ENCODE measurements around the gene STARD13.

The STARD13 gene

GRCh38 chr13:33277037-33277740, 8.4 kb downstream of the STARD13 start:
- no peak overlapping the region for H3K4me3 ChIP-seq (ENCODE audit: low read length in 2 of 2)
- no peaks in the 10 kb centered on the region for H3K36me3 ChIP-seq (ENCODE audit: control insufficient read depth in 2 of 2, insufficient read depth in 2 of 2, low read length in 2 of 2)
- no peaks in the 10 kb centered on the region for H3K9me3 ChIP-seq (ENCODE audit: control insufficient read depth in 2 of 2, low read length in 2 of 2)
- no peaks in the 10 kb centered on the region for H3K27me3 ChIP-seq (ENCODE audit: control insufficient read depth in 1 of 2, insufficient read depth in 2 of 2, low read length in 2 of 2)
- no peak overlapping the region for H3K9ac ChIP-seq (ENCODE audit: low read length in 2 of 2)
- H3K27ac ChIP-seq (ENCODE audit: low read length): peak overlapping the region; percentile 13
- H3K4me1 ChIP-seq (ENCODE audit: control insufficient read depth, insufficient read depth, low read length): peaks cover 19% of the 10 kb centered on the region

- no peaks in the 10 kb centered on the region for H3K27me3 ChIP-seq (ENCODE audit: control insufficient read depth in 1 of 2, insufficient read depth in 2 of 2, low read length in 2 of 2)
- no peak overlapping the region for H3K9ac ChIP-seq (ENCODE audit: low read length in 2 of 2)
- no peak overlapping the region for H3K4me3 ChIP-seq (ENCODE audit: low read length in 2 of 2)
- no peaks in the 10 kb centered on the region for H3K9me3 ChIP-seq (ENCODE audit: control insufficient read depth in 2 of 2, low read length in 2 of 2)
- no peaks in the 10 kb centered on the region for H3K36me3 ChIP-seq (ENCODE audit: control insufficient read depth in 2 of 2, insufficient read depth in 2 of 2, low read length in 2 of 2)
- no peak overlapping the region for H3K27ac ChIP-seq (ENCODE audit: low read length)
- peaks cover 22% of the 10 kb centered on the region for H3K4me1 ChIP-seq (ENCODE audit: control insufficient read depth, insufficient read depth, low read length)
Observed at GRCh38 chr13:33276570-33276969, 9.0 kb downstream of the STARD13 start.

DNA sequence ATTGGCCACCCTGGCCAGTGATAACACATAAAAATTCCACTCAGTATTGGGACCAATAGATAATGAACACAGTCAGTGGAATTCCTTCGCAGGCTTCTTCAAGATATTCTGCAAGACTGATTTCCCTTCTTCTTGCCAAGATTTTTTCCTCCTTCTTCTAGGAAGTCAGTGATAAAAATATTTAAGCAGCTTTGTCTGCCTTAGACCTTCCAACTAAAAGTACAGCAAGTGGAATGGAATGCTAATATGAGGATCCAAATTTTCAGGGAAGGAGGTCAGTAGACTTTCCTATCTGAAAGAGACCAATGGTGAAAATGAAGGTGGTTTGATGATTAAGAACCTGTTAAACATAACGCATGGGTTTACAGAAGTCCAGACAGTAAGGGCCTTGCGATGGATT, 9.6 kb downstream of the STARD13 start:
- Histone ChIP-seq H3K9ac (ENCODE audit: low read length in 2 of 2) (no peak overlapping the region), H3K36me3 (ENCODE audit: control insufficient read depth in 2 of 2, insufficient read depth in 2 of 2, low read length in 2 of 2) (no peaks in the 10 kb centered on the region), H3K9me3 (ENCODE audit: control insufficient read depth in 2 of 2, low read length in 2 of 2) (no peaks in the 10 kb centered on the region), H3K27me3 (ENCODE audit: control insufficient read depth in 1 of 2, insufficient read depth in 2 of 2, low read length in 2 of 2) (no peaks in the 10 kb centered on the region), H3K27ac (ENCODE audit: low read length) (no peak overlapping the region), H3K4me1 (ENCODE audit: control insufficient read depth, insufficient read depth, low read length) (peaks cover 28% of the 10 kb centered on the region), H3K4me3 (ENCODE audit: low read length in 2 of 2) (no peak overlapping the region)

- Histone ChIP-seq H3K36me3 (ENCODE audit: control insufficient read depth in 2 of 2, insufficient read depth in 2 of 2, low read length in 2 of 2) (no peaks in the 10 kb centered on the region), H3K9ac (ENCODE audit: low read length in 2 of 2) (no peak overlapping the region), H3K9me3 (ENCODE audit: control insufficient read depth in 2 of 2, low read length in 2 of 2) (no peaks in the 10 kb centered on the region), H3K27me3 (ENCODE audit: control insufficient read depth in 1 of 2, insufficient read depth in 2 of 2, low read length in 2 of 2) (no peaks in the 10 kb centered on the region), H3K27ac (ENCODE audit: low read length) (no peak overlapping the region), H3K4me3 (ENCODE audit: low read length in 2 of 2) (no peak overlapping the region), H3K4me1 (ENCODE audit: control insufficient read depth, insufficient read depth, low read length) (peaks cover 27% of the 10 kb centered on the region)
Observed at GRCh38 chr13:33274264-33274663, 11.3 kb downstream of the STARD13 start.

- H3K27me3 ChIP-seq (ENCODE audit: control insufficient read depth in 1 of 2, insufficient read depth in 2 of 2, low read length in 2 of 2): no peaks in the 10 kb centered on the region
- peaks cover 27% of the 10 kb centered on the region for H3K4me1 ChIP-seq (ENCODE audit: control insufficient read depth, insufficient read depth, low read length)
- H3K27ac ChIP-seq (ENCODE audit: low read length): peak overlapping the region; percentile 78
- H3K9me3 ChIP-seq (ENCODE audit: control insufficient read depth in 2 of 2, low read length in 2 of 2): no peaks in the 10 kb centered on the region
- H3K36me3 ChIP-seq (ENCODE audit: control insufficient read depth in 2 of 2, insufficient read depth in 2 of 2, low read length in 2 of 2): no peaks in the 10 kb centered on the region
- no peak overlapping the region for H3K4me3 ChIP-seq (ENCODE audit: low read length in 2 of 2)
- H3K9ac ChIP-seq (ENCODE audit: low read length in 2 of 2): no peak overlapping the region
Observed at GRCh38 chr13:33272531-33273124, 12.9 kb downstream of the STARD13 start.

GRCh38 chr13:33271759-33272158, 13.8 kb downstream of the STARD13 start:
- Histone ChIP-seq H3K27ac (ENCODE audit: low read length) (peak overlapping the region; percentile 78), H3K9me3 (ENCODE audit: control insufficient read depth in 2 of 2, low read length in 2 of 2) (no peaks in the 10 kb centered on the region), H3K4me1 (ENCODE audit: control insufficient read depth, insufficient read depth, low read length) (peaks cover 30% of the 10 kb centered on the region), H3K27me3 (ENCODE audit: control insufficient read depth in 1 of 2, insufficient read depth in 2 of 2, low read length in 2 of 2) (no peaks in the 10 kb centered on the region), H3K9ac (ENCODE audit: low read length in 2 of 2) (peak overlapping the region in 1 of 2 donors; percentile 16), H3K4me3 (ENCODE audit: low read length in 2 of 2) (peak overlapping the region in 1 of 2 donors; percentile 2), H3K36me3 (ENCODE audit: control insufficient read depth in 2 of 2, insufficient read depth in 2 of 2, low read length in 2 of 2) (no peaks in the 10 kb centered on the region)

GRCh38 chr13:33270895-33271538, 14.5 kb downstream of the STARD13 start:
- Histone ChIP-seq H3K36me3 (ENCODE audit: control insufficient read depth in 2 of 2, insufficient read depth in 2 of 2, low read length in 2 of 2) (no peaks in the 10 kb centered on the region), H3K27me3 (ENCODE audit: control insufficient read depth in 1 of 2, insufficient read depth in 2 of 2, low read length in 2 of 2) (no peaks in the 10 kb centered on the region), H3K9ac (ENCODE audit: low read length in 2 of 2) (peak overlapping the region; percentile 16 to 29), H3K4me3 (ENCODE audit: low read length in 2 of 2) (peak overlapping the region in 1 of 2 donors; percentile 2), H3K4me1 (ENCODE audit: control insufficient read depth, insufficient read depth, low read length) (peaks cover 25% of the 10 kb centered on the region), H3K9me3 (ENCODE audit: control insufficient read depth in 2 of 2, low read length in 2 of 2) (no peaks in the 10 kb centered on the region), H3K27ac (ENCODE audit: low read length) (peak overlapping the region; percentile 78)

GRCh38 chr13:33265607-33266006, 19.9 kb downstream of the STARD13 start:
- no peaks in the 10 kb centered on the region for H3K27me3 ChIP-seq (ENCODE audit: control insufficient read depth in 1 of 2, insufficient read depth in 2 of 2, low read length in 2 of 2)
- H3K36me3 ChIP-seq (ENCODE audit: control insufficient read depth in 2 of 2, insufficient read depth in 2 of 2, low read length in 2 of 2): no peaks in the 10 kb centered on the region
- peaks cover 28% of the 10 kb centered on the region for H3K4me1 ChIP-seq (ENCODE audit: control insufficient read depth, insufficient read depth, low read length)
- H3K27ac ChIP-seq (ENCODE audit: low read length): no peak overlapping the region
- no peaks in the 10 kb centered on the region for H3K9me3 ChIP-seq (ENCODE audit: control insufficient read depth in 2 of 2, low read length in 2 of 2)
- no peak overlapping the region for H3K4me3 ChIP-seq (ENCODE audit: low read length in 2 of 2)
- H3K9ac ChIP-seq (ENCODE audit: low read length in 2 of 2): no peak overlapping the region

- Histone ChIP-seq H3K27me3 (ENCODE audit: control insufficient read depth in 1 of 2, insufficient read depth in 2 of 2, low read length in 2 of 2) (no peaks in the 10 kb centered on the region), H3K27ac (ENCODE audit: low read length) (peak overlapping the region; percentile 41), H3K4me3 (ENCODE audit: low read length in 2 of 2) (no peak overlapping the region), H3K9ac (ENCODE audit: low read length in 2 of 2) (no peak overlapping the region), H3K36me3 (ENCODE audit: control insufficient read depth in 2 of 2, insufficient read depth in 2 of 2, low read length in 2 of 2) (no peaks in the 10 kb centered on the region), H3K4me1 (ENCODE audit: control insufficient read depth, insufficient read depth, low read length) (peaks cover 25% of the 10 kb centered on the region), H3K9me3 (ENCODE audit: control insufficient read depth in 2 of 2, low read length in 2 of 2) (no peaks in the 10 kb centered on the region)
Observed at GRCh38 chr13:33265133-33265532, 20.4 kb downstream of the STARD13 start.

GRCh38 chr13:33264620-33264978, 21.0 kb downstream of the STARD13 start:
- no peak overlapping the region for H3K9ac ChIP-seq (ENCODE audit: low read length in 2 of 2)
- H3K4me3 ChIP-seq (ENCODE audit: low read length in 2 of 2): peak overlapping the region in 1 of 2 donors; percentile 4
- peak overlapping the region; percentile 41 for H3K27ac ChIP-seq (ENCODE audit: low read length)
- peaks cover 25% of the 10 kb centered on the region for H3K4me1 ChIP-seq (ENCODE audit: control insufficient read depth, insufficient read depth, low read length)
- H3K27me3 ChIP-seq (ENCODE audit: control insufficient read depth in 1 of 2, insufficient read depth in 2 of 2, low read length in 2 of 2): no peaks in the 10 kb centered on the region
- H3K9me3 ChIP-seq (ENCODE audit: control insufficient read depth in 2 of 2, low read length in 2 of 2): no peaks in the 10 kb centered on the region
- no peaks in the 10 kb centered on the region for H3K36me3 ChIP-seq (ENCODE audit: control insufficient read depth in 2 of 2, insufficient read depth in 2 of 2, low read length in 2 of 2)
